WTC11 (cell line): ENCODE measurements around the gene IFI27. TPM values are rescaled to one million over a fixed set of nuclear protein-coding genes. Genes with fewer than 3 reads are reported as not detected.

Source experiments
- ATAC-seq: fragments of 200-7000 bp; cut with Tn5 transposase; 2 replicates; pipeline ENCODE4 v1.10.0; 2021; ENCODE audit warnings: mild to moderate bottlenecking, moderate library complexity
- Bru-seq: library from RNA; stranded (reverse); fragments of 400-500 nt; gene quantifications from one replicate; lab custom pipeline; 2021; lab: Mats Ljungman, UMichigan
- CTCF ChIA-PET: fragments of 300-600 bp; sonication (Branson Sonifier 250); formaldehyde crosslinking; loops from one replicate; lab custom pipeline; 2021; ENCODE audit warnings: antibody characterized with exemption; lab: Charles Lee
- POLR2A ChIA-PET: fragments of 350-600 bp; sonication (Branson Sonifier 250); formaldehyde crosslinking; loops from one replicate; lab custom pipeline; 2021; ENCODE audit warnings: antibody characterized with exemption; lab: Charles Lee
- DNase-seq: peaks from one replicate; pipeline ENCODE4 v3.0.0; 2021; ENCODE audit warnings: low spot score
- H3K27ac Mint-ChIP-seq: 2 replicates; pipeline ENCODE4 v1.8.0; 2021; ENCODE audit warnings: mixed read lengths
- H3K27me3 Mint-ChIP-seq: 2 replicates; pipeline ENCODE4 v1.8.0; 2021; ENCODE audit warnings: low read depth, mild to moderate bottlenecking, moderate library complexity, mixed read lengths
- H3K36me3 Mint-ChIP-seq: 2 replicates; pipeline ENCODE4 v1.8.0; 2021; ENCODE audit warnings: mixed read lengths
- H3K4me1 Mint-ChIP-seq: 2 replicates; pipeline ENCODE4 v1.8.0; 2022; ENCODE audit warnings: mixed read lengths
- H3K4me3 Mint-ChIP-seq: 2 replicates; pipeline ENCODE4 v1.8.0; 2021; ENCODE audit warnings: mild to moderate bottlenecking, moderate library complexity, mixed read lengths
- H3K9me3 Mint-ChIP-seq: 2 replicates; pipeline ENCODE4 v1.8.0; 2021; ENCODE audit warnings: mixed read lengths
- CBFB ChIP-seq: sonication (generic); formaldehyde crosslinking; IDR thresholded peaks from 2 replicates; pipeline ENCODE4 v1.8.1; 2022; ENCODE audit warnings: mild to moderate bottlenecking, low read depth, missing genetic modification reagents
- CREB1 ChIP-seq: sonication (generic); formaldehyde crosslinking; IDR thresholded peaks from 2 replicates; pipeline ENCODE4 v1.8.0; 2023; ENCODE audit warnings: mild to moderate bottlenecking, missing genetic modification reagents
- CREM ChIP-seq: sonication (generic); formaldehyde crosslinking; IDR thresholded peaks from 2 replicates; pipeline ENCODE4 v1.8.1; 2022; ENCODE audit warnings: mild to moderate bottlenecking, missing genetic modification reagents, moderate library complexity
- ELF4 ChIP-seq: sonication (generic); formaldehyde crosslinking; IDR thresholded peaks from 2 replicates; pipeline ENCODE4 v1.8.1; 2022; ENCODE audit warnings: low read depth, mild to moderate bottlenecking, moderate library complexity, missing genetic modification reagents
- FOXP1 ChIP-seq: sonication (generic); formaldehyde crosslinking; IDR thresholded peaks from 2 replicates; pipeline ENCODE4 v1.8.0; 2022; ENCODE audit warnings: missing genetic modification reagents, mild to moderate bottlenecking, moderate library complexity, borderline replicate concordance
- GABPB1 ChIP-seq: sonication (generic); formaldehyde crosslinking; IDR thresholded peaks from 2 replicates; pipeline ENCODE4 v1.8.1; 2023; ENCODE audit warnings: mild to moderate bottlenecking, missing genetic modification reagents
- GRHL2 ChIP-seq: fragments of 250-450 bp; sonication (Bioruptor Pico); IDR thresholded peaks from 2 replicates; pipeline ENCODE4 v1.8.0; 2022; ENCODE audit warnings: mild to moderate bottlenecking, moderate library complexity; ENCODE audit not compliant: insufficient replicate concordance, severe bottlenecking
- IRF2 ChIP-seq: sonication (generic); formaldehyde crosslinking; IDR thresholded peaks from 2 replicates; pipeline ENCODE4 v1.8.0; 2022; ENCODE audit warnings: low read depth, missing genetic modification reagents, borderline replicate concordance
- KAT7 ChIP-seq: sonication (generic); formaldehyde crosslinking; IDR thresholded peaks from 2 replicates; pipeline ENCODE4 v1.8.1; 2023; ENCODE audit warnings: missing genetic modification reagents, mild to moderate bottlenecking, borderline replicate concordance
- MXD4 ChIP-seq: fragments of 250-450 bp; sonication (Bioruptor Pico); IDR thresholded peaks from 2 replicates; pipeline ENCODE4 v1.8.0; 2021; ENCODE audit warnings: mild to moderate bottlenecking, moderate library complexity, borderline replicate concordance
- NR2C2 ChIP-seq: sonication (generic); formaldehyde crosslinking; IDR thresholded peaks from 2 replicates; pipeline ENCODE4 v1.8.0; 2022; ENCODE audit warnings: mild to moderate bottlenecking, missing genetic modification reagents
- PRRX2 ChIP-seq: fragments of 250-450 bp; sonication (Bioruptor Pico); IDR thresholded peaks from 2 replicates; pipeline ENCODE4 v1.8.0; 2021; ENCODE audit warnings: mild to moderate bottlenecking
- RELA ChIP-seq: sonication (generic); formaldehyde crosslinking; IDR thresholded peaks from 2 replicates; pipeline ENCODE4 v1.8.1; 2022; ENCODE audit warnings: missing genetic modification reagents, mild to moderate bottlenecking, borderline replicate concordance
- RORB ChIP-seq: fragments of 250-450 bp; sonication (Bioruptor Pico); IDR thresholded peaks from 2 replicates; pipeline ENCODE4 v1.9.0; 2021; ENCODE audit warnings: mild to moderate bottlenecking
- STAT6 ChIP-seq: sonication (generic); formaldehyde crosslinking; conservative IDR thresholded peaks from 2 replicates; pipeline ENCODE4 v1.8.1; 2023; ENCODE audit warnings: mild to moderate bottlenecking, low read depth, missing genetic modification reagents, moderate library complexity
- TEAD1 ChIP-seq: sonication (generic); formaldehyde crosslinking; IDR thresholded peaks from 2 replicates; pipeline ENCODE4 v1.8.0; 2022; ENCODE audit warnings: mild to moderate bottlenecking, missing genetic modification reagents
- TEAD4 ChIP-seq: sonication (generic); formaldehyde crosslinking; IDR thresholded peaks from 2 replicates; pipeline ENCODE4 v1.8.0; 2022; ENCODE audit warnings: mild to moderate bottlenecking, missing genetic modification reagents
- TP53 ChIP-seq: sonication (generic); formaldehyde crosslinking; IDR thresholded peaks from 2 replicates; pipeline ENCODE4 v1.8.1; 2023; ENCODE audit warnings: mild to moderate bottlenecking, missing genetic modification reagents
- USF1 ChIP-seq: sonication (generic); formaldehyde crosslinking; IDR thresholded peaks from 2 replicates; pipeline ENCODE4 v1.8.0; 2022; ENCODE audit warnings: mild to moderate bottlenecking, missing genetic modification reagents
- ZBTB21 ChIP-seq: sonication (generic); formaldehyde crosslinking; IDR thresholded peaks from 2 replicates; pipeline ENCODE4 v1.8.1; 2023; ENCODE audit warnings: mild to moderate bottlenecking, missing genetic modification reagents, borderline replicate concordance
- ZNF219 ChIP-seq: sonication (generic); formaldehyde crosslinking; IDR thresholded peaks from 2 replicates; pipeline ENCODE4 v1.8.0; 2023; ENCODE audit warnings: missing genetic modification reagents, mild to moderate bottlenecking, borderline replicate concordance
- ZNF232 ChIP-seq: sonication (generic); formaldehyde crosslinking; IDR thresholded peaks from 2 replicates; pipeline ENCODE4 v1.8.0; 2022; ENCODE audit warnings: mild to moderate bottlenecking, missing genetic modification reagents
- ZNF423 ChIP-seq: fragments of 250-450 bp; sonication (Bioruptor Pico); IDR thresholded peaks from 2 replicates; pipeline ENCODE4 v2.1.2; 2022; ENCODE audit warnings: mild to moderate bottlenecking, moderate library complexity
- ZSCAN18 ChIP-seq: fragments of 250-450 bp; sonication (Bioruptor Pico); IDR thresholded peaks from 2 replicates; pipeline ENCODE4 v2.1.2; 2022; ENCODE audit warnings: mild to moderate bottlenecking, moderate library complexity
- long read RNA-seq, 3 experiments: library from RNA in 1 of 3; library from capped mRNA in 1 of 3; library from polyadenylated mRNA in 1 of 3; unstranded in 2 of 3; stranded (forward) in 1 of 3; transcript quantifications; one replicate each; pipeline ENCODE4 v2.0.0, GENCODE V29; 2021
- total RNA-seq: library from RNA; stranded (reverse); gene quantifications from 3 replicates; pipeline ENCODE4 v1.2.3, GENCODE V29; 2021
- TF ChIP-seq, protein P1 (sequence below): sonication (generic); formaldehyde crosslinking; IDR thresholded peaks from 2 replicates; pipeline ENCODE4 v1.8.1; 2023; ENCODE audit warnings: mild to moderate bottlenecking, moderate library complexity, missing genetic modification reagents
- TF ChIP-seq, protein P2 (sequence below): fragments of 250-450 bp; sonication (Bioruptor Pico); IDR thresholded peaks from 2 replicates; pipeline ENCODE4 v1.9.0; 2021; ENCODE audit warnings: moderate library complexity, mild to moderate bottlenecking, inconsistent platforms, borderline replicate concordance
- TF ChIP-seq, protein P3 (sequence below): sonication (generic); formaldehyde crosslinking; IDR thresholded peaks from 2 replicates; pipeline ENCODE4 v1.8.0; 2022; ENCODE audit warnings: mild to moderate bottlenecking, missing genetic modification reagents

IFI27 gene
- total RNA-seq (1.8 to 3.2 TPM (median 2.4 TPM) in 3 replicates), Bru-seq, nascent RNA (percentile 39 among the genes with signal in this experiment)
- long read RNA-seq, experiment 1 = 0 reads
- long read RNA-seq, experiment 2, partial matches to known transcripts = 0 of 1 reads
- long read RNA-seq, experiment 2, other reads (novel, unspliced or antisense) = 1 of 1 reads
- long read RNA-seq, experiment 3 = 0 reads

DNA sequence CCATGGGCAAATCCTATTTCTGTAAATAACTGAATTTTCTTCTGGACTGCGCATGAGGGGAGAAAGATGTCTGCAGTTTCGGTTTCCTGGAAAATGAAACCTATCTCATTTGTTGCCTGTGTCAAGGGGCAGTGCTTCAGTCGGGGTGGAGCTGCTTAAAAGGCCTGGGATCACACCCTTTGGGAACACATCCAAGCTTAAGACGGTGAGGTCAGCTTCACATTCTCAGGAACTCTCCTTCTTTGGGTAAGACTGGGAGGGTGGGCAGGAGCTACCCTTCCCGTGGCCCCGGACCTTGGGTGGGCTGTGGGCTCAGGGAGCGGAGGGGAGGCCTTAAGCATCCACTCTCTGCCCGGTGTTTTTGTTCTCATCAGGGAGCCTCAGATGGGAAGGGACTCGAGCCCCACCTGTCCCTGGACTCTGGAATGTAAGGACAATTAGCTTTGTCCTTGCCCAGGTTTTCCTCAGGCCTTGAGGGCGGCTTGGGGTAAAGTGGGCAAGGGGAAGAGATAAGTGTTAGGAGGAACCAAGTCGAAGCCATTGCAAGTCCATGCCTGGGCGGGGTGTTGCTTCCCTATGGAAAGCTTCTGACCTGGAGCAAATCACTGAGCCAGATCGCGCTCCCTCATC is at the start of gene IFI27:
IFI27 (plus strand) TSS at position 185 of the 630 bp plus-strand sequence.
- no peaks in the 10 kb centered on the region for H3K9me3 Mint-ChIP-seq
- ChIA-PET CTCF (interaction anchor here (0.8 to 3.0 kb wide), 4 partner anchors 19 to 75 kb away, joined by 3 to 14 read pairs (median 5); partner anchors contain the start of gene IFI27L2), POLR2A (no interaction called here)
- peaks cover 14% of the 10 kb centered on the region; the same call in 1 of the 2 replicates for H3K4me1 Mint-ChIP-seq
- no peak for DNase-seq
- no peaks in the 10 kb centered on the region for H3K36me3 Mint-ChIP-seq
- no peak within 1 kb of the TSS for H3K4me3 Mint-ChIP-seq
- no peak for TF ChIP-seq STAT6 (CRISPR knock-in tag)
- TF ChIP-seq ZNF232 = no peak
- TF ChIP-seq GRHL2 (CRISPR knock-in tag) = no peak
- TF ChIP-seq, protein P1, sequence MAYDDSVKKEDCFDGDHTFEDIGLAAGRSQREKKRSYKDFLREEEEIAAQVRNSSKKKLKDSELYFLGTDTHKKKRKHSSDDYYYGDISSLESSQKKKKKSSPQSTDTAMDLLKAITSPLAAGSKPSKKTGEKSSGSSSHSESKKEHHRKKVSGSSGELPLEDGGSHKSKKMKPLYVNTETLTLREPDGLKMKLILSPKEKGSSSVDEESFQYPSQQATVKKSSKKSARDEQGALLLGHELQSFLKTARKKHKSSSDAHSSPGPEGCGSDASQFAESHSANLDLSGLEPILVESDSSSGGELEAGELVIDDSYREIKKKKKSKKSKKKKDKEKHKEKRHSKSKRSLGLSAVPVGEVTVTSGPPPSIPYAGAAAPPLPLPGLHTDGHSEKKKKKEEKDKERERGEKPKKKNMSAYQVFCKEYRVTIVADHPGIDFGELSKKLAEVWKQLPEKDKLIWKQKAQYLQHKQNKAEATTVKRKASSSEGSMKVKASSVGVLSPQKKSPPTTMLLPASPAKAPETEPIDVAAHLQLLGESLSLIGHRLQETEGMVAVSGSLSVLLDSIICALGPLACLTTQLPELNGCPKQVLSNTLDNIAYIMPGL (CRISPR knock-in tag) = no peak
- TF ChIP-seq IRF2 (CRISPR knock-in tag) = no peak
- TF ChIP-seq PRRX2 = no peak
- no peak for TF ChIP-seq CREM (CRISPR knock-in tag)
- no peak for TF ChIP-seq ZNF423 (CRISPR knock-in tag)
- no peak for TF ChIP-seq ZBTB21 (CRISPR knock-in tag)
- no peak for TF ChIP-seq CREB1 (CRISPR knock-in tag)
- TF ChIP-seq ELF4 (CRISPR knock-in tag) = no peak
- TF ChIP-seq RELA (CRISPR knock-in tag) = no peak
- ATAC-seq = peak; percentile 30; the same call in 1 of the 2 replicates
- peak within 1 kb of the TSS; percentile 82; the same call in 1 of the 2 replicates for H3K27ac Mint-ChIP-seq
- no peaks in the 10 kb centered on the region for H3K27me3 Mint-ChIP-seq

- peak overlapping the region; percentile 93 for H3K27ac Mint-ChIP-seq
- H3K9me3 Mint-ChIP-seq = peaks cover under 1% of the 10 kb centered on the region
- H3K27me3 Mint-ChIP-seq = no peaks in the 10 kb centered on the region; the same call in 1 of the 2 replicates
- DNase-seq (no peak), ATAC-seq (peak; percentile 57; the same call in 1 of the 2 replicates)
- ChIA-PET CTCF (interaction anchor here (2.2 kb wide), 2 partner anchors 26 to 74 kb away, joined by 8 to 10 read pairs; no protein-coding TSS in a partner anchor), POLR2A (no interaction called here)
- no peak overlapping the region for H3K4me3 Mint-ChIP-seq
- H3K4me1 Mint-ChIP-seq = peaks cover 34% of the 10 kb centered on the region
- H3K36me3 Mint-ChIP-seq = peaks cover 50% of the 10 kb centered on the region
- TF ChIP-seq ZNF219 (CRISPR knock-in tag) (no peak), TEAD1 (CRISPR knock-in tag) (no peak), ZNF423 (CRISPR knock-in tag) (no peak), USF1 (CRISPR knock-in tag) (no peak), CREM (CRISPR knock-in tag) (no peak), RORB (no peak), ELF4 (CRISPR knock-in tag) (no peak), KAT7 (no peak), FOXP1 (CRISPR knock-in tag) (no peak), GABPB1 (CRISPR knock-in tag) (no peak), MXD4 (no peak), CREB1 (CRISPR knock-in tag) (no peak), ZSCAN18 (CRISPR knock-in tag) (no peak), TEAD4 (CRISPR knock-in tag) (no peak), TP53 (CRISPR knock-in tag) (no peak), NR2C2 (CRISPR knock-in tag) (no peak), CBFB (no peak)
- TF ChIP-seq, protein P2, sequence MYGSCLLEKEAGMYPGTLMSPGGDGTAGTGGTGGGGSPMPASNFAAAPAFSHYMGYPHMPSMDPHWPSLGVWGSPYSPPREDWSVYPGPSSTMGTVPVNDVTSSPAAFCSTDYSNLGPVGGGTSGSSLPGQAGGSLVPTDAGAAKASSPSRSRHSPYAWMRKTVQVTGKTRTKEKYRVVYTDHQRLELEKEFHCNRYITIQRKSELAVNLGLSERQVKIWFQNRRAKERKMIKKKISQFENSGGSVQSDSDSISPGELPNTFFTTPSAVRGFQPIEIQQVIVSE (CRISPR knock-in tag) = no peak
- TF ChIP-seq, protein P3, sequence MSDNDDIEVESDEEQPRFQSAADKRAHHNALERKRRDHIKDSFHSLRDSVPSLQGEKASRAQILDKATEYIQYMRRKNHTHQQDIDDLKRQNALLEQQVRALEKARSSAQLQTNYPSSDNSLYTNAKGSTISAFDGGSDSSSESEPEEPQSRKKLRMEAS (CRISPR knock-in tag) = no peak
Measured at GRCh38 chr14:94062344-94062940, 48.1 kb upstream of the IFI27 start.
